B cell (primary cell): ENCODE results near the gene PLSCR4. TPM values are rescaled to one million over a fixed set of nuclear protein-coding genes. Genes with fewer than 3 reads are reported as not detected.

Source experiments
- ATAC-seq: fragments of 200-7000 bp; cut with Tn5 transposase; one replicate; pipeline ENCODE4 v1.10.0; 2021; ENCODE audit warnings: low read depth, mild to moderate bottlenecking, moderate number of reproducible peaks, moderate library complexity
- CTCF ChIA-PET: fragments of 350-600 bp; sonication (Branson Sonifier 250); formaldehyde crosslinking; loops from one replicate; lab custom pipeline; 2021; ENCODE audit warnings: antibody characterized with exemption, inconsistent platforms; lab: Charles Lee
- POLR2A ChIA-PET: fragments of 350-600 bp; sonication (Branson Sonifier 250); formaldehyde crosslinking; loops from one replicate; lab custom pipeline; 2021; ENCODE audit warnings: antibody characterized with exemption; lab: Charles Lee
- DNase-seq: peaks from one replicate; pipeline ENCODE4 v3.0.0; 2013
- H2AFZ ChIP-seq: 2 replicates; pipeline ENCODE4 v1.6.1; 2012; ENCODE audit warnings: mild to moderate bottlenecking, low read depth, low read length; ENCODE audit not compliant: insufficient read depth, poor library complexity, severe bottlenecking
- H3K27ac ChIP-seq, 2 donors: 1 replicate in 1 of 2; 2 replicates in 1 of 2; pipeline ENCODE4 v1.5.1; 2012 to 2013; ENCODE audit warnings: low read length in 2 of 2, mild to moderate bottlenecking in 2 of 2, moderate library complexity in 1 of 2
- H3K27me3 ChIP-seq, 4 experiments: fragments of 200-600 bp in 1 of 4; sonication (generic) in 1 of 4; replicated peaks in 1 of 4; 1 replicate in 2 of 4; 2 replicates in 2 of 4; pipeline versions ENCODE4 v1.6.1 to v1.7.0; 2013 to 2016; ENCODE audit warnings: low read length in 3 of 4, mild to moderate bottlenecking in 2 of 4, mixed read lengths in 1 of 4, moderate library complexity in 1 of 4; ENCODE audit not compliant: insufficient read depth in 4 of 4, control insufficient read depth in 3 of 4; ENCODE audit errors: control extremely low read depth in 1 of 4
- H3K36me3 ChIP-seq, 2 experiments: replicated peaks in 1 of 2; 1 replicate in 1 of 2; 2 replicates in 1 of 2; pipeline versions ENCODE4 v1.6.1 to v1.7.1; 2013; ENCODE audit warnings: low read length in 1 of 2; ENCODE audit not compliant: insufficient read depth in 2 of 2, control insufficient read depth in 1 of 2; ENCODE audit errors: control extremely low read depth in 1 of 2, extremely low read depth in 1 of 2
- H3K4me1 ChIP-seq, 2 donors: fragments of 200-600 bp in 1 of 2; sonication (generic) in 1 of 2; 1 replicate in 1 of 2; 2 replicates in 1 of 2; pipeline versions ENCODE4 v1.5.1 to v1.6.1; 2013 to 2017; ENCODE audit warnings: low read length in 2 of 2; ENCODE audit not compliant: control insufficient read depth in 2 of 2, insufficient read depth in 2 of 2
- H3K4me2 ChIP-seq: replicated peaks from 2 replicates; pipeline ENCODE3; 2012; ENCODE audit warnings: mild to moderate bottlenecking, low read depth, low read length; ENCODE audit not compliant: poor library complexity, severe bottlenecking
- H3K4me3 ChIP-seq, 5 experiments: fragments of 200-600 bp in 1 of 5; sonication (generic) in 1 of 5; 1 replicate in 3 of 5; 2 replicates in 2 of 5; pipeline versions ENCODE4 v1.5.1 to v1.7.0; 2011 to 2016; ENCODE audit warnings: low read length in 4 of 5, mild to moderate bottlenecking in 4 of 5, low read depth in 2 of 5, control low read depth in 1 of 5, moderate library complexity in 1 of 5; ENCODE audit not compliant: insufficient read depth in 1 of 5; ENCODE audit errors: control extremely low read depth in 1 of 5, extremely low read depth in 1 of 5
- H3K79me2 ChIP-seq: fragments of 200-600 bp; sonication (generic); one replicate; pipeline ENCODE4 v1.6.0; 2016; ENCODE audit warnings: low read length; ENCODE audit not compliant: control insufficient read depth, insufficient read depth
- H3K9ac ChIP-seq: fragments of 200-600 bp; sonication (generic); 2 replicates; pipeline ENCODE4 v1.6.1; 2017; ENCODE audit warnings: mild to moderate bottlenecking, low read length, moderate library complexity
- H3K9me3 ChIP-seq, 3 donors: one replicate each; pipeline versions ENCODE4 v1.6.1 to v1.7.1; 2013; ENCODE audit warnings: low read length in 2 of 3; ENCODE audit not compliant: control insufficient read depth in 2 of 3, insufficient read depth in 1 of 3; ENCODE audit errors: control extremely low read depth in 1 of 3
- H4K20me1 ChIP-seq: 2 replicates; pipeline ENCODE4 v1.6.0; 2012; ENCODE audit warnings: mild to moderate bottlenecking, low read length; ENCODE audit not compliant: insufficient read depth, control insufficient read depth, poor library complexity, severe bottlenecking
- H3K27ac Mint-ChIP-seq: one replicate; pipeline ENCODE4 v1.8.0; 2021; ENCODE audit warnings: mixed read lengths
- H3K27me3 Mint-ChIP-seq: one replicate; pipeline ENCODE4 v1.8.0; 2021; ENCODE audit warnings: mixed read lengths
- H3K4me1 Mint-ChIP-seq: one replicate; pipeline ENCODE4 v1.8.0; 2021; ENCODE audit warnings: mixed read lengths
- H3K4me3 Mint-ChIP-seq: one replicate; pipeline ENCODE4 v1.8.0; 2021; ENCODE audit warnings: mixed read lengths
- H3K9me3 Mint-ChIP-seq: one replicate; pipeline ENCODE4 v1.8.0; 2022; ENCODE audit warnings: mixed read lengths; ENCODE audit not compliant: insufficient read depth
- CTCF ChIP-seq: fragments of 200-600 bp; IDR thresholded peaks from one replicate; pipeline ENCODE4 v1.8.0; 2022; ENCODE audit warnings: antibody characterized with exemption, mild to moderate bottlenecking
- EZH2 ChIP-seq: IDR thresholded peaks from 2 replicates; pipeline ENCODE4 v1.6.1; 2012; ENCODE audit warnings: borderline replicate concordance, low read depth, mild to moderate bottlenecking, moderate library complexity, low read length; ENCODE audit not compliant: insufficient read depth, poor library complexity, severe bottlenecking
- WGBS: methylation state at CpG from one replicate; pipeline ENCODE4 v1.1.5; 2013; ENCODE audit warnings: missing lambda C conversion rate; ENCODE audit not compliant: insufficient coverage; 5-methylcytosine and 5-hydroxymethylcytosine counted together
- intact Hi-C: fragments of 100-400 bp; cut with micrococcal nuclease; formaldehyde crosslinking; loops from one replicate; pipeline ENCODE4 v1.10.0; 2022
- polyA plus RNA-seq: library from polyadenylated mRNA; depleted of rRNA; stranded (reverse); fragments of >200 nt; gene quantifications from 2 replicates; pipeline ENCODE4 v1.2.3, GENCODE V29; 2012
- total RNA-seq, 2 donors: library from RNA; stranded (reverse); fragments of 120-200 nt in 1 of 2; gene quantifications; 1 replicate in 1 of 2; 2 replicates in 1 of 2; pipeline versions ENCODE4 v1.2.3 to v1.2.4, GENCODE V29; 2013 to 2022

The PLSCR4 gene
- total and polyA plus RNA-seq, 2 donors (not counting 1 experiment from before 2014, with no cell fraction given): not detected

- CTCF ChIA-PET: no interaction called here
These were observed 23.9 kb upstream of the PLSCR4 start for GRCh38 chr3:146274833-146275232.

More at GRCh38 chr3:146274833-146275232, 23.9 kb upstream of the PLSCR4 start:
- TF ChIP-seq CTCF (no peak), EZH2 (no peak)
- no peaks in the 10 kb centered on the region for H3K4me1 Mint-ChIP-seq
- no peaks in the 10 kb centered on the region for H3K79me2 ChIP-seq
- no peak overlapping the region for H3K4me2 ChIP-seq
- no peak overlapping the region for H3K27ac ChIP-seq
- no peaks in the 10 kb centered on the region for H3K27me3 ChIP-seq
- no peak overlapping the region for H2AFZ ChIP-seq
- no peak for ATAC-seq
- no peak overlapping the region for H3K4me3 Mint-ChIP-seq
- H3K27ac Mint-ChIP-seq: no peak overlapping the region
- POLR2A ChIA-PET: no interaction called here
- H3K4me3 ChIP-seq: no peak overlapping the region
- H3K9me3 ChIP-seq: no peaks in the 10 kb centered on the region
- intact Hi-C loops: no loop called here
- WGBS: 100% methylated on average over 1 of the region's 1 CpG
- H3K36me3 ChIP-seq: no peaks in the 10 kb centered on the region
- no peaks in the 10 kb centered on the region for H4K20me1 ChIP-seq
- H3K9me3 Mint-ChIP-seq: no peaks in the 10 kb centered on the region
- no peak for DNase-seq
- H3K4me1 ChIP-seq: no peaks in the 10 kb centered on the region
- no peaks in the 10 kb centered on the region for H3K27me3 Mint-ChIP-seq
- H3K9ac ChIP-seq: no peak overlapping the region
